Body of pancreas (tissue), 4 donors: ENCODE data around the gene LGI1.

Experiments
- CTCF ChIP-seq, 7 experiments: fragments of 450-650 bp in 4 of 7; fragments of 200-600 bp in 3 of 7; sonication (generic) in 3 of 7; IDR thresholded peaks; one replicate each; pipeline ENCODE4 v1.5.1; 2016 to 2019; ENCODE audit warnings: antibody characterized with exemption in 7 of 7
- POLR2A ChIP-seq, 3 donors: fragments of 450-650 bp; IDR thresholded peaks; one replicate each; pipeline ENCODE4 v1.6.1; 2016; ENCODE audit warnings: antibody characterized with exemption in 3 of 3, mild to moderate bottlenecking in 2 of 3

- TF ChIP-seq CTCF (IDR thresholded peaks at IDR 0.05) (no peak), POLR2A (IDR thresholded peaks at IDR 0.05) (no peak)
Measured at GRCh38 chr10:93807371-93807770, 49.6 kb downstream of the LGI1 start.
